GM23338 (cell line): ENCODE measurements around the gene TXNDC16. TPM values are rescaled to one million over a fixed set of nuclear protein-coding genes. Genes with fewer than 3 reads are reported as not detected.

Experiments used
- ATAC-seq: fragments of 200-7000 bp; cut with Tn5 transposase; 3 replicates; pipeline ENCODE4 v1.9.1; 2020
- DNase-seq: peaks from one replicate; pipeline ENCODE4 v3.0.0-alpha.2; 2015; ENCODE audit warnings: low spot score
- H2AFZ ChIP-seq: fragments of 200-600 bp; sonication (generic); 2 replicates; pipeline ENCODE4 v1.8.0; 2016; ENCODE audit warnings: antibody characterized with exemption, mild to moderate bottlenecking, moderate library complexity
- H3F3A ChIP-seq: fragments of 200-600 bp; sonication (generic); replicated peaks from 2 replicates; pipeline ENCODE4 v1.8.0; 2017; ENCODE audit warnings: antibody characterized with exemption, mixed run types, low read depth
- H3K27ac ChIP-seq: fragments of 200-600 bp; sonication (generic); 2 replicates; pipeline ENCODE4 v1.6.1; 2016; ENCODE audit warnings: low read depth
- H3K27me3 ChIP-seq: fragments of 200-600 bp; sonication (generic); 2 replicates; pipeline ENCODE4 v1.8.0; 2016; ENCODE audit warnings: mild to moderate bottlenecking, mixed run types, moderate library complexity; ENCODE audit not compliant: insufficient read depth
- H3K36me3 ChIP-seq: fragments of 200-600 bp; sonication (generic); 2 replicates; pipeline ENCODE4 v1.8.0; 2016; ENCODE audit warnings: mild to moderate bottlenecking; ENCODE audit not compliant: insufficient read depth
- H3K4me1 ChIP-seq: fragments of 200-600 bp; sonication (generic); 2 replicates; pipeline ENCODE4 v1.8.0; 2016; ENCODE audit warnings: mild to moderate bottlenecking, moderate library complexity; ENCODE audit not compliant: insufficient read depth
- H3K4me2 ChIP-seq: fragments of 200-600 bp; sonication (generic); 2 replicates; pipeline ENCODE4 v1.7.1; 2017; ENCODE audit warnings: mixed run types
- H3K4me3 ChIP-seq: fragments of 200-600 bp; sonication (generic); 2 replicates; pipeline ENCODE4 v1.6.1; 2016; ENCODE audit warnings: mixed run types
- H3K79me2 ChIP-seq: fragments of 200-600 bp; sonication (generic); replicated peaks from 2 replicates; pipeline ENCODE4 v1.8.0; 2017; ENCODE audit warnings: mild to moderate bottlenecking; ENCODE audit not compliant: insufficient read depth
- H3K9me2 ChIP-seq: fragments of 200-600 bp; sonication (generic); 2 replicates; pipeline ENCODE4 v1.8.0; 2017; ENCODE audit not compliant: insufficient read depth
- H4K20me1 ChIP-seq: fragments of 200-600 bp; sonication (generic); replicated peaks from 2 replicates; pipeline ENCODE4 v1.8.0; 2017; ENCODE audit warnings: mild to moderate bottlenecking; ENCODE audit not compliant: insufficient read depth
- H3K27ac Mint-ChIP-seq: 2 replicates; pipeline ENCODE4 v1.8.0; 2020; ENCODE audit warnings: inconsistent platforms, mild to moderate bottlenecking, moderate library complexity, mixed read lengths
- H3K27me3 Mint-ChIP-seq: 3 replicates; pipeline ENCODE4 v1.8.0; 2022; ENCODE audit warnings: low read depth, mild to moderate bottlenecking, moderate library complexity, mixed read lengths, inconsistent platforms; ENCODE audit not compliant: insufficient read depth, poor library complexity
- H3K36me3 Mint-ChIP-seq: 3 replicates; pipeline ENCODE4 v1.8.0; 2021; ENCODE audit warnings: low read depth, mild to moderate bottlenecking, inconsistent platforms, moderate library complexity, mixed read lengths
- H3K4me1 Mint-ChIP-seq: 3 replicates; pipeline ENCODE4 v1.8.0; 2020; ENCODE audit warnings: mild to moderate bottlenecking, inconsistent platforms, mixed read lengths
- H3K4me3 Mint-ChIP-seq: 3 replicates; pipeline ENCODE4 v1.8.0; 2021; ENCODE audit warnings: moderate library complexity, mild to moderate bottlenecking, inconsistent platforms, mixed read lengths
- H3K9me3 Mint-ChIP-seq: 3 replicates; pipeline ENCODE4 v1.8.0; 2020; ENCODE audit warnings: moderate library complexity, mild to moderate bottlenecking, inconsistent platforms, mixed read lengths
- CREB1 ChIP-seq: fragments of 250-450 bp; sonication (Bioruptor Pico); IDR thresholded peaks from 2 replicates; pipeline ENCODE4 v1.5.0; 2020; ENCODE audit warnings: low read depth, mild to moderate bottlenecking, moderate library complexity
- CTCF ChIP-seq, 2 experiments: fragments of 200-600 bp in 1 of 2; sonication (generic) in 1 of 2; conservative IDR thresholded peaks; 2 replicates each; pipeline versions ENCODE4 v1.5.1 to v1.6.1; 2016 to 2017; ENCODE audit warnings: antibody characterized with exemption in 2 of 2, low read depth in 2 of 2, mild to moderate bottlenecking in 2 of 2, moderate library complexity in 1 of 2
- ETS1 ChIP-seq: IDR thresholded peaks from 2 replicates; pipeline ENCODE4 v1.6.1; 2016; ENCODE audit warnings: antibody characterized with exemption
- EZH2 ChIP-seq: fragments of 200-600 bp; sonication (generic); IDR thresholded peaks from one replicate; pipeline ENCODE4 v1.8.0; 2017; ENCODE audit warnings: antibody characterized with exemption, mild to moderate bottlenecking, low read depth; ENCODE audit not compliant: unreplicated experiment
- EZH2phosphoT487 ChIP-seq: fragments of 200-600 bp; sonication (generic); IDR thresholded peaks from one replicate; pipeline ENCODE4 v1.8.1; 2018; ENCODE audit warnings: antibody characterized with exemption; ENCODE audit not compliant: unreplicated experiment
- JUNB ChIP-seq: IDR thresholded peaks from one replicate; pipeline ENCODE4 v1.6.1; 2016; ENCODE audit warnings: antibody characterized with exemption; ENCODE audit not compliant: unreplicated experiment
- NANOG ChIP-seq: IDR thresholded peaks from 2 replicates; pipeline ENCODE4 v1.6.1; 2016; ENCODE audit warnings: antibody characterized with exemption, borderline replicate concordance
- POLR2AphosphoS5 ChIP-seq: IDR thresholded peaks from 2 replicates; pipeline ENCODE4 v1.6.1; 2016; ENCODE audit warnings: antibody characterized with exemption, low read depth
- STAT1 ChIP-seq: IDR thresholded peaks from one replicate; pipeline ENCODE4 v1.6.1; 2016; ENCODE audit warnings: antibody characterized with exemption; ENCODE audit not compliant: unreplicated experiment
- ZNF114 ChIP-seq: fragments of 250-450 bp; sonication (Bioruptor Pico); IDR thresholded peaks from 2 replicates; pipeline ENCODE4 v1.5.0; 2020; ENCODE audit warnings: mild to moderate bottlenecking, moderate library complexity
- ZNF331 ChIP-seq: fragments of 250-450 bp; sonication (Bioruptor Pico); IDR thresholded peaks from 2 replicates; pipeline ENCODE4 v1.5.0; 2020; ENCODE audit warnings: low read depth, mild to moderate bottlenecking, moderate library complexity
- polyA plus RNA-seq: library from polyadenylated mRNA; unstranded; fragments of >200 nt; fragmentation: Nextera tagmentation; extraction: Ambion mirVana; gene quantifications from 2 replicates; pipeline ENCODE4 v1.2.1, GENCODE V29; 2016
- total RNA-seq: library from RNA; depleted of rRNA; stranded (reverse); fragments of >200 nt; shearing (Covaris generic); gene quantifications from 2 replicates; pipeline ENCODE4 v1.2.3, GENCODE V29; 2014
- TF ChIP-seq, protein P1 (sequence below): IDR thresholded peaks from one replicate; pipeline ENCODE4 v1.6.1; 2018; ENCODE audit warnings: antibody characterized with exemption; ENCODE audit not compliant: unreplicated experiment

The TXNDC16 gene
- total and polyA plus RNA-seq, 2 experiments from 2014 or later, result 13.6 to 14.0 TPM

DNA sequence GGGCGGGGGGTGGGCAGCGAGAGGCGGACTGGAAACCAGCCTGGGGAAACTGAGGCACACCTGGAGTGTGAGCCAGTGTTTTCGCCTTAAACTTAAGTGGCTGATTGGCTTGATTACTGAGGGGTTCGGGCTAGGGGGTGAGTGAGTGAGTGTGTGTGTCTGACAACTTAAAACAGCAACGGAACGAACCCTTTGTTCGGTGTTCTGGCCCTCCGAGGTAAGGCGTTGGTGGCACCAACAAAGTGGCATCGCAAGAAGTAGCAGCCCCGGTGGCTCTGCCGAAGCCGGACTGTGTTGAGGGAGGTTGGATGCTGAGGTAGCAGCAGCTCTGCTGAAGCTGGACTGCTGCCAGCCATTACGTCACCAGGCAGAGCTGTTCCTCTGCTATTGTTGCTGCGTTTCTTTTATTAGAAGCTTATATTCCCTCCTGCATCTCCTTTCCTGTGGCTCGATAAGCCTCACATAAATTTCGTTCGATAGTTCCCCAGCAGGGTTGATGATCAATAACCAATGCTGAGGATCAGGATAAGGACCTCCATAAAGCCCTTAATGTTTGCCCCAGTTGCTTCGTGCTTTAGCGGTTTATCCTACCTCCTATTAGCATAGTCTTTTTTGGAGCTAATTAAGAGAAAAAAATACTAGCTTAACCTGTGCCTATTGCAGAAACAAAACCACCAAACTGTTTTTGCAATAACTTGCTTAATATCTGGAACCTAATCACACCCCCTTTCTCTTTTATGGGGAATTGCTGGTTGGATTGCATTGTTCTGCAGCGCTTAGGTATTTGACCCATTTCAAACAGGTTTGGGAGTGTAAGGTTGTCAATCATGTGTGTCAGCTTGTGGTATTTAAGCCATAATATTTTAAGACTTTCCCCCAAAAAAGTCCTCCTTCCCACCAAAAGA is 1.6 kb upstream of the TXNDC16 start:
- no peak overlapping the region for H3K27ac ChIP-seq
- peak overlapping the region; percentile 67 for H2AFZ ChIP-seq
- peaks cover under 1% of the 10 kb centered on the region; the same call in 2 of the 3 replicates for H3K9me3 Mint-ChIP-seq
- H3K79me2 ChIP-seq, result peaks cover 21% of the 10 kb centered on the region
- no peaks in the 10 kb centered on the region for H3K9me2 ChIP-seq
- H4K20me1 ChIP-seq, result peaks cover 2% of the 10 kb centered on the region; the same call in 1 of the 2 replicates
- H3K4me3 Mint-ChIP-seq, result peak overlapping the region; percentile 93
- peak; percentile 50 for DNase-seq
- H3K27me3 ChIP-seq, result peaks cover 17% of the 10 kb centered on the region
- H3K36me3 ChIP-seq, result no peaks in the 10 kb centered on the region
- H3K4me2 ChIP-seq, result peak overlapping the region; percentile 92
- no peak overlapping the region for H3K27ac Mint-ChIP-seq
- no peaks in the 10 kb centered on the region for H3F3A ChIP-seq
- ATAC-seq, result peak; percentile 3; the same call in 1 of the 3 replicates
- TF ChIP-seq EZH2 (peak; percentile 40), POLR2AphosphoS5 (no peak), CREB1 (peak; percentile 57; the same call in 1 of the 2 replicates)
- H3K4me1 Mint-ChIP-seq, result peaks cover 13% of the 10 kb centered on the region; the same call in 2 of the 3 replicates
- peaks cover 3% of the 10 kb centered on the region for H3K27me3 Mint-ChIP-seq
- peaks cover 21% of the 10 kb centered on the region; the same call in 1 of the 2 replicates for H3K4me1 ChIP-seq
- peaks cover 4% of the 10 kb centered on the region for H3K36me3 Mint-ChIP-seq
- peak overlapping the region; percentile 80 for H3K4me3 ChIP-seq

GRCh38 chr14:52553002-52553670 is 831 bp upstream of the TXNDC16 start:
- no peaks in the 10 kb centered on the region for H3F3A ChIP-seq
- peaks cover 17% of the 10 kb centered on the region for H3K27me3 ChIP-seq
- Mint-ChIP-seq H3K27me3 (peaks cover 3% of the 10 kb centered on the region), H3K27ac (no peak overlapping the region; the same call in 1 of the 2 replicates), H3K4me1 (peaks cover 13% of the 10 kb centered on the region; the same call in 2 of the 3 replicates), H3K4me3 (peak overlapping the region; percentile 93), H3K9me3 (no peaks in the 10 kb centered on the region; the same call in 2 of the 3 replicates), H3K36me3 (no peaks in the 10 kb centered on the region; the same call in 2 of the 3 replicates)
- H3K4me2 ChIP-seq, result peak overlapping the region; percentile 92
- peak overlapping the region; percentile 67 for H2AFZ ChIP-seq
- peak; percentile 27 for ATAC-seq
- H3K36me3 ChIP-seq, result no peaks in the 10 kb centered on the region
- peaks cover 21% of the 10 kb centered on the region; the same call in 1 of the 2 replicates for H3K4me1 ChIP-seq
- DNase-seq, result peak; percentile 46
- H3K4me3 ChIP-seq, result peak overlapping the region; percentile 80
- H3K79me2 ChIP-seq, result peaks cover 22% of the 10 kb centered on the region
- peaks cover 2% of the 10 kb centered on the region; the same call in 1 of the 2 replicates for H4K20me1 ChIP-seq
- no peaks in the 10 kb centered on the region for H3K9me2 ChIP-seq
- no peak overlapping the region for H3K27ac ChIP-seq
- TF ChIP-seq JUNB, result no peak
- TF ChIP-seq NANOG, result no peak
- TF ChIP-seq STAT1, result no peak
- TF ChIP-seq ZNF331 (CRISPR knock-in tag), result no peak
- TF ChIP-seq EZH2, result no peak
- no peak for TF ChIP-seq ZNF114
- no peak for TF ChIP-seq CTCF (conservative IDR thresholded peaks at IDR 0.05; ENCODE audit: low read depth in 2 of 2)
- TF ChIP-seq CREB1, result no peak
- TF ChIP-seq, protein P1, sequence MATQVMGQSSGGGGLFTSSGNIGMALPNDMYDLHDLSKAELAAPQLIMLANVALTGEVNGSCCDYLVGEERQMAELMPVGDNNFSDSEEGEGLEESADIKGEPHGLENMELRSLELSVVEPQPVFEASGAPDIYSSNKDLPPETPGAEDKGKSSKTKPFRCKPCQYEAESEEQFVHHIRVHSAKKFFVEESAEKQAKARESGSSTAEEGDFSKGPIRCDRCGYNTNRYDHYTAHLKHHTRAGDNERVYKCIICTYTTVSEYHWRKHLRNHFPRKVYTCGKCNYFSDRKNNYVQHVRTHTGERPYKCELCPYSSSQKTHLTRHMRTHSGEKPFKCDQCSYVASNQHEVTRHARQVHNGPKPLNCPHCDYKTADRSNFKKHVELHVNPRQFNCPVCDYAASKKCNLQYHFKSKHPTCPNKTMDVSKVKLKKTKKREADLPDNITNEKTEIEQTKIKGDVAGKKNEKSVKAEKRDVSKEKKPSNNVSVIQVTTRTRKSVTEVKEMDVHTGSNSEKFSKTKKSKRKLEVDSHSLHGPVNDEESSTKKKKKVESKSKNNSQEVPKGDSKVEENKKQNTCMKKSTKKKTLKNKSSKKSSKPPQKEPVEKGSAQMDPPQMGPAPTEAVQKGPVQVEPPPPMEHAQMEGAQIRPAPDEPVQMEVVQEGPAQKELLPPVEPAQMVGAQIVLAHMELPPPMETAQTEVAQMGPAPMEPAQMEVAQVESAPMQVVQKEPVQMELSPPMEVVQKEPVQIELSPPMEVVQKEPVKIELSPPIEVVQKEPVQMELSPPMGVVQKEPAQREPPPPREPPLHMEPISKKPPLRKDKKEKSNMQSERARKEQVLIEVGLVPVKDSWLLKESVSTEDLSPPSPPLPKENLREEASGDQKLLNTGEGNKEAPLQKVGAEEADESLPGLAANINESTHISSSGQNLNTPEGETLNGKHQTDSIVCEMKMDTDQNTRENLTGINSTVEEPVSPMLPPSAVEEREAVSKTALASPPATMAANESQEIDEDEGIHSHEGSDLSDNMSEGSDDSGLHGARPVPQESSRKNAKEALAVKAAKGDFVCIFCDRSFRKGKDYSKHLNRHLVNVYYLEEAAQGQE, result no peak
- TF ChIP-seq EZH2phosphoT487, result no peak
- no peak for TF ChIP-seq ETS1
